ENCODE measurements around the gene PRIMA1. TPM values are rescaled to one million over a fixed set of nuclear protein-coding genes. Genes with fewer than 3 reads are reported as not detected.

The PRIMA1 gene
- total and polyA plus RNA-seq, 2 donors (not counting 1 experiment from before 2014, with no cell fraction given) = not detected

- no peak for TF ChIP-seq CTCF (conservative IDR thresholded peaks at IDR 0.05 in 1 of 2, IDR thresholded peaks at IDR 0.05 in 1 of 2; ENCODE audit: low read depth in 1 of 2, low read length in 2 of 2)
- no peak for TF ChIP-seq EZH2 (IDR thresholded peaks at IDR 0.05; ENCODE audit: low read length, missing control alignments)
Observed at GRCh38 chr14:93688239-93688666, 100.0 kb downstream of the PRIMA1 start.

GRCh38 chr14:93686268-93686667, 102.0 kb downstream of the PRIMA1 start:
- H3K27ac ChIP-seq (ENCODE audit: insufficient read depth, low read length) = no peak overlapping the region
- no peaks in the 10 kb centered on the region for H3K36me3 ChIP-seq (ENCODE audit: control insufficient read depth, insufficient read depth, low read length)
- DNase-seq (ENCODE audit: low read depth in 2 of 2) = no peak
- TF ChIP-seq CTCF (conservative IDR thresholded peaks at IDR 0.05 in 1 of 2, IDR thresholded peaks at IDR 0.05 in 1 of 2; ENCODE audit: low read depth in 1 of 2, low read length in 2 of 2) (no peak), EZH2 (IDR thresholded peaks at IDR 0.05; ENCODE audit: low read length, missing control alignments) (no peak)
- no peak overlapping the region for H3K9ac ChIP-seq (ENCODE audit: insufficient read depth, low read length)
- no peak overlapping the region for H3K4me3 ChIP-seq (replicated peaks in 1 of 4; ENCODE audit: control extremely low read depth in 1 of 4, insufficient read depth in 1 of 4, low read depth in 3 of 4, low read length in 4 of 4)
- H3K4me2 ChIP-seq (ENCODE audit: extremely low read depth, insufficient read depth, low read length) = no peak overlapping the region
- no peak overlapping the region for H2AFZ ChIP-seq (ENCODE audit: low read length)
- no peaks in the 10 kb centered on the region for H3K4me1 ChIP-seq (ENCODE audit: control insufficient read depth, extremely low read depth, insufficient read depth, low read length)
- H3K9me3 ChIP-seq (ENCODE audit: control insufficient read depth, insufficient read depth, low read depth, low read length) = no peaks in the 10 kb centered on the region
- no peaks in the 10 kb centered on the region for H3K27me3 ChIP-seq (ENCODE audit: control insufficient read depth, insufficient read depth, low read length)
- no peaks in the 10 kb centered on the region for H4K20me1 ChIP-seq (ENCODE audit: control insufficient read depth, extremely low read depth, insufficient read depth, low read length)
- H3K79me2 ChIP-seq (ENCODE audit: control insufficient read depth, insufficient read depth, low read length) = no peaks in the 10 kb centered on the region

More at GRCh38 chr14:93688239-93688666, 100.0 kb downstream of the PRIMA1 start:
- no peak overlapping the region for H3K4me2 ChIP-seq (ENCODE audit: extremely low read depth, insufficient read depth, low read length)
- no peaks in the 10 kb centered on the region for H3K79me2 ChIP-seq (ENCODE audit: control insufficient read depth, insufficient read depth, low read length)
- H3K9me3 ChIP-seq (ENCODE audit: control insufficient read depth, insufficient read depth, low read depth, low read length) = no peaks in the 10 kb centered on the region
- no peaks in the 10 kb centered on the region for H4K20me1 ChIP-seq (ENCODE audit: control insufficient read depth, extremely low read depth, insufficient read depth, low read length)
- no peaks in the 10 kb centered on the region for H3K4me1 ChIP-seq (ENCODE audit: control insufficient read depth, extremely low read depth, insufficient read depth, low read length)
- no peak for DNase-seq (ENCODE audit: low read depth in 2 of 2)
- no peaks in the 10 kb centered on the region for H3K36me3 ChIP-seq (ENCODE audit: control insufficient read depth, insufficient read depth, low read length)
- no peak overlapping the region for H3K4me3 ChIP-seq (replicated peaks in 1 of 4; ENCODE audit: control extremely low read depth in 1 of 4, insufficient read depth in 1 of 4, low read depth in 3 of 4, low read length in 4 of 4)
- H3K9ac ChIP-seq (ENCODE audit: insufficient read depth, low read length) = no peak overlapping the region
- H2AFZ ChIP-seq (ENCODE audit: low read length) = no peak overlapping the region
- H3K27ac ChIP-seq (ENCODE audit: insufficient read depth, low read length) = no peak overlapping the region
- no peaks in the 10 kb centered on the region for H3K27me3 ChIP-seq (ENCODE audit: control insufficient read depth, insufficient read depth, low read length)

DNA sequence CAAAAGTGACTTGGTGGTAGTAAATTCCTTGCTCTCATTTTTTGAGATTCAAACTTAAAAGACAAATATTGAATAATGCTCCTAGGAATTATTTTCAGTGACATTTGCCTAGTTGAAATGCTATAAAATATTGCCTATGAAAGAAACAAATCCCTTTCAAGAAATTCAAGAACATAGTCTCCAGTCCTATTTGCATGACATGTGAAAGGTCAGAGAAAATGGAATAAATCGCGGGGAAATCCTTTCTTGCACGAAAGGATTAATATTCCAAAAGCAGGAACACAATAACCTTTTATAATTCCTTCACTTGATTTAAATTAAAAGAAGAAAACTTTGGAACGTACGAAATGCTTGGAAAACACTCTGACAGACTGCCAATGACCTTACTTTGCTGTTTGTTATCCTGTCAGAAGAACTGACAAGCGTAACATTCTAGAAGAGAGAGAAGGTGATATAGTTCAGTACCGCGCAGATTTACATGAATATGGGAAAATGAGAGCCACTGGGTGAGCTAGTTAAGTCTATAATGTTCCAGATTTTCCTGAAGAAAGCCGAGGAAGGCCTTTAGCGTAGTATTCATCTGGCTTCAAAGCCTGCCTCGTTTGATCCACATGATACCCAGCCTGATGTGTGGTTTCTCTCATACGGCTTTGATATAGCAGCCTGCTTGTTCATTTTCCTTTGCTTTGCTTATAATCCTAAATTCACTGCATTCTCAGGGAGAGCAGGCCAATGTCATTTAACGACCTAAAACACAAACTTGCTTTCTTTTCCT, 103.0 kb downstream of the PRIMA1 start:
- Histone ChIP-seq H3K27ac (ENCODE audit: insufficient read depth, low read length) (no peak overlapping the region), H3K79me2 (ENCODE audit: control insufficient read depth, insufficient read depth, low read length) (no peaks in the 10 kb centered on the region), H3K9me3 (ENCODE audit: control insufficient read depth, insufficient read depth, low read depth, low read length) (no peaks in the 10 kb centered on the region), H3K4me1 (ENCODE audit: control insufficient read depth, extremely low read depth, insufficient read depth, low read length) (no peaks in the 10 kb centered on the region), H3K36me3 (ENCODE audit: control insufficient read depth, insufficient read depth, low read length) (no peaks in the 10 kb centered on the region), H2AFZ (ENCODE audit: low read length) (no peak overlapping the region), H3K4me3 (replicated peaks in 1 of 4; ENCODE audit: control extremely low read depth in 1 of 4, insufficient read depth in 1 of 4, low read depth in 3 of 4, low read length in 4 of 4) (no peak overlapping the region), H3K4me2 (ENCODE audit: extremely low read depth, insufficient read depth, low read length) (no peak overlapping the region), H3K9ac (ENCODE audit: insufficient read depth, low read length) (no peak overlapping the region), H3K27me3 (ENCODE audit: control insufficient read depth, insufficient read depth, low read length) (no peaks in the 10 kb centered on the region), H4K20me1 (ENCODE audit: control insufficient read depth, extremely low read depth, insufficient read depth, low read length) (no peaks in the 10 kb centered on the region)
- TF ChIP-seq CTCF (conservative IDR thresholded peaks at IDR 0.05 in 1 of 2, IDR thresholded peaks at IDR 0.05 in 1 of 2; ENCODE audit: low read depth in 1 of 2, low read length in 2 of 2) (no peak), EZH2 (IDR thresholded peaks at IDR 0.05; ENCODE audit: low read length, missing control alignments) (no peak)
- no peak for DNase-seq (ENCODE audit: low read depth in 2 of 2)

Data from fibroblast of lung (primary cell).